HepG2 (cell line): ENCODE measurements around the gene FAM50A. TPM values are rescaled to one million over a fixed set of nuclear protein-coding genes. Genes with fewer than 3 reads are reported as not detected.

Experiments
- ATAC-seq: fragments of 200-7000 bp; cut with Tn5 transposase; 3 replicates; pipeline ENCODE4 v1.9.1; 2020; ENCODE audit warnings: mild to moderate bottlenecking, moderate library complexity
- BruUV-seq: library from RNA; stranded (reverse); fragments of 400-500 nt; replicated peaks from 2 replicates; lab custom pipeline; 2021; lab: Mats Ljungman, UMichigan
- CTCF ChIA-PET: fragments of 300-600 bp; formaldehyde crosslinking; extraction: SDS; loops from one replicate; lab custom pipeline; 2021; ENCODE audit warnings: low total read pairs, inconsistent platforms, low intra/inter-chr PET ratio; lab: Yijun Ruan, JAX
- POLR2A ChIA-PET: fragments of 350-600 bp; sonication (Branson Sonifier 250); formaldehyde crosslinking; loops from one replicate; lab custom pipeline; 2020; ENCODE audit warnings: antibody characterized with exemption, inconsistent platforms; lab: Yijun Ruan, JAX
- DNase-seq: peaks from one replicate; pipeline ENCODE4 v3.0.0-alpha.2; 2015; ENCODE audit warnings: low spot score
- FAIRE-seq: peaks from 3 replicates; lab custom pipeline; 2011; peaks lifted over from hg19 to GRCh38; lab: Jason Lieb, UNC
- H2AFZ ChIP-seq: one replicate; pipeline ENCODE4 v1.6.1; 2011; ENCODE audit warnings: low read length, inconsistent platforms
- H3K27ac ChIP-seq: fragments of 300-600 bp; 3 replicates; pipeline ENCODE4 v1.8.0; 2011; ENCODE audit warnings: mixed run types, mild to moderate bottlenecking, mixed read lengths, low read length, inconsistent platforms; ENCODE audit not compliant: insufficient read depth; ENCODE audit errors: extremely low read length
- H3K27me3 ChIP-seq, 2 experiments: fragments of 200-600 bp in 1 of 2; 2 replicates in 1 of 2; 3 replicates in 1 of 2; pipeline versions ENCODE4 v1.6.0 to v1.8.0; 2011; ENCODE audit warnings: low read length in 2 of 2, mild to moderate bottlenecking in 2 of 2, moderate library complexity in 2 of 2, inconsistent platforms in 1 of 2; ENCODE audit not compliant: insufficient read depth in 2 of 2, control insufficient read depth in 1 of 2
- H3K36me3 ChIP-seq, 2 experiments: fragments of 200-600 bp in 1 of 2; replicated peaks in 1 of 2; 2 replicates in 1 of 2; 3 replicates in 1 of 2; pipeline versions ENCODE4 v1.5.1 to v1.8.0; 2011; ENCODE audit warnings: low read length in 2 of 2, inconsistent platforms in 1 of 2; ENCODE audit not compliant: insufficient read depth in 2 of 2, control insufficient read depth in 1 of 2
- H3K4me1 ChIP-seq: 2 replicates; pipeline ENCODE4 v1.5.1; 2012; ENCODE audit warnings: low read length, inconsistent platforms; ENCODE audit not compliant: insufficient read depth
- H3K4me2 ChIP-seq: 2 replicates; pipeline ENCODE4 v1.6.0; 2011; ENCODE audit warnings: low read depth, low read length, inconsistent platforms
- H3K4me3 ChIP-seq, 3 experiments: fragments of 200-600 bp in 1 of 3; sonication (generic), shearing (Covaris generic) in 1 of 3; replicated peaks in 1 of 3; 2 replicates each; pipeline ENCODE4 v1.5.1; 2011 to 2016; ENCODE audit warnings: low read length in 3 of 3, inconsistent platforms in 2 of 3, low read depth in 2 of 3, mild to moderate bottlenecking in 2 of 3, control low read depth in 1 of 3, mixed read lengths in 1 of 3; ENCODE audit not compliant: insufficient read depth in 1 of 3
- H3K79me2 ChIP-seq: one replicate; pipeline ENCODE4 v1.6.1; 2011; ENCODE audit warnings: low read length, inconsistent platforms; ENCODE audit not compliant: insufficient read depth
- H3K9ac ChIP-seq: 2 replicates; pipeline ENCODE4 v1.6.0; 2011; ENCODE audit warnings: mild to moderate bottlenecking, low read depth, low read length, inconsistent platforms; ENCODE audit not compliant: insufficient read depth
- H3K9me3 ChIP-seq: 2 replicates; pipeline ENCODE4 v1.5.1; 2012; ENCODE audit warnings: mild to moderate bottlenecking, low read length
- H4K20me1 ChIP-seq: 2 replicates; pipeline ENCODE4 v1.6.0; 2011; ENCODE audit warnings: inconsistent platforms, mild to moderate bottlenecking, low read length, moderate library complexity; ENCODE audit not compliant: insufficient read depth
- CEBPG ChIP-seq: IDR thresholded peaks from 2 replicates; pipeline ENCODE4 v1.6.1; 2016
- MEIS1 ChIP-seq: sonication (generic); formaldehyde crosslinking; IDR thresholded peaks from 2 replicates; pipeline ENCODE4 v1.9.0; 2021; ENCODE audit warnings: mild to moderate bottlenecking, missing genetic modification reagents, moderate library complexity, borderline replicate concordance
- POGZ ChIP-seq: sonication (generic); formaldehyde crosslinking; IDR thresholded peaks from 2 replicates; pipeline ENCODE4 v1.4.0; 2020; ENCODE audit warnings: mild to moderate bottlenecking, missing genetic modification reagents
- REL ChIP-seq: sonication (generic); formaldehyde crosslinking; conservative IDR thresholded peaks from 2 replicates; pipeline ENCODE4 v1.8.0; 2022; ENCODE audit warnings: mild to moderate bottlenecking, missing genetic modification reagents, moderate library complexity
- WIZ ChIP-seq: sonication (generic); formaldehyde crosslinking; IDR thresholded peaks from 2 replicates; pipeline ENCODE4 v1.5.1; 2020; ENCODE audit warnings: mild to moderate bottlenecking, missing genetic modification reagents
- ZBTB1 ChIP-seq: sonication (generic); formaldehyde crosslinking; IDR thresholded peaks from 2 replicates; pipeline ENCODE4 v1.4.0; 2020; ENCODE audit warnings: missing genetic modification reagents, borderline replicate concordance
- ZBTB38 ChIP-seq: sonication (generic); formaldehyde crosslinking; IDR thresholded peaks from 2 replicates; pipeline ENCODE4 v1.5.1; 2020; ENCODE audit warnings: mild to moderate bottlenecking, missing genetic modification reagents
- ZHX1 ChIP-seq: sonication (generic); formaldehyde crosslinking; IDR thresholded peaks from 2 replicates; pipeline ENCODE4 v1.8.1; 2022; ENCODE audit warnings: low read depth, mild to moderate bottlenecking, missing genetic modification reagents
- ZNF264 ChIP-seq: sonication (generic); formaldehyde crosslinking; IDR thresholded peaks from 2 replicates; pipeline ENCODE4 v1.4.0; 2020; ENCODE audit warnings: missing genetic modification reagents
- ZNF576 ChIP-seq: sonication (generic); formaldehyde crosslinking; IDR thresholded peaks from 2 replicates; pipeline ENCODE4 v1.4.0; 2020; ENCODE audit warnings: mild to moderate bottlenecking, missing genetic modification reagents
- ZNF609 ChIP-seq: sonication (generic); formaldehyde crosslinking; IDR thresholded peaks from 2 replicates; pipeline ENCODE4 v1.4.0; 2020; ENCODE audit warnings: mild to moderate bottlenecking, missing genetic modification reagents, borderline replicate concordance
- ZNF619 ChIP-seq: sonication (generic); formaldehyde crosslinking; IDR thresholded peaks from 2 replicates; pipeline ENCODE4 v1.4.0; 2020; ENCODE audit warnings: mild to moderate bottlenecking, missing genetic modification reagents
- ZNF672 ChIP-seq: sonication (generic); formaldehyde crosslinking; IDR thresholded peaks from 2 replicates; pipeline ENCODE4 v1.8.1; 2022; ENCODE audit warnings: missing genetic modification reagents
- ZNF720 ChIP-seq: sonication (generic); formaldehyde crosslinking; IDR thresholded peaks from 2 replicates; pipeline ENCODE4 v1.4.0; 2020; ENCODE audit warnings: missing genetic modification reagents
- ZNF781 ChIP-seq: sonication (generic); formaldehyde crosslinking; IDR thresholded peaks from 2 replicates; pipeline ENCODE4 v1.5.1; 2020; ENCODE audit warnings: borderline replicate concordance, mild to moderate bottlenecking, missing genetic modification reagents; ENCODE audit errors: not compliant biosample characterization
- ZNF788 ChIP-seq: sonication (generic); formaldehyde crosslinking; IDR thresholded peaks from 2 replicates; pipeline ENCODE4 v1.5.0; 2020; ENCODE audit warnings: mild to moderate bottlenecking, missing genetic modification reagents, borderline replicate concordance
- ZNF841 ChIP-seq: sonication (generic); formaldehyde crosslinking; IDR thresholded peaks from 2 replicates; pipeline ENCODE4 v1.8.1; 2023; ENCODE audit warnings: missing genetic modification reagents, borderline replicate concordance
- ZSCAN12 ChIP-seq: sonication (generic); formaldehyde crosslinking; IDR thresholded peaks from 2 replicates; pipeline ENCODE4 v1.9.0; 2021; ENCODE audit warnings: mild to moderate bottlenecking, missing genetic modification reagents
- WGBS: methylation state at CpG from one replicate; pipeline ENCODE4 v1.1.6; 2017; ENCODE audit warnings: low lambda C conversion rate; 5-methylcytosine and 5-hydroxymethylcytosine counted together
- in situ Hi-C: cut with HindIII; loops from 2 replicates; pipeline ENCODE4 v1.10.0; 2017; ENCODE audit warnings: low pct_unique_long_range_greater_than_20kb; ENCODE audit not compliant: extremely low pct_ligation_motif_present
- intact Hi-C: fragments of 100-400 bp; cut with micrococcal nuclease; formaldehyde crosslinking; loops from one replicate; pipeline ENCODE4 v1.10.0; 2022; ENCODE audit not compliant: unreplicated experiment
- polyA plus RNA-seq, 8 experiments: library from polyadenylated mRNA; depleted of rRNA in 3 of 8; stranded (reverse) in 7 of 8; unstranded in 1 of 8; fragments of >200 nt; fragmentation: Illumina TruSeq in 4 of 8; extraction: Trizol in 4 of 8; gene quantifications; 2 replicates each; pipeline versions ENCODE4 v1.2.1 to v1.2.3, GENCODE V29; 2011 to 2016; ENCODE audit warnings: low read depth in 4 of 8, missing spikeins in 1 of 8, mixed read lengths in 1 of 8; ENCODE audit not compliant: insufficient read depth in 1 of 8
- total RNA-seq, 5 experiments: library from RNA; depleted of rRNA; stranded (reverse); fragments of >200 nt; fragmentation: Illumina TruSeq; extraction: Trizol; gene quantifications; 2 replicates each; pipeline ENCODE4 v1.2.3, GENCODE V29; 2016; ENCODE audit warnings: low read depth in 1 of 5

The FAM50A gene
- total and polyA plus RNA-seq, 2 of the 13 experiments (the other 11 are each of a cell fraction or from before 2014, with no cell fraction given), result 30.7 to 40.7 TPM

- ChIA-PET POLR2A (no interaction called here), CTCF (no interaction called here)
- Histone ChIP-seq H3K9me3 (no peaks in the 10 kb centered on the region), H3K4me3 (no peak overlapping the region), H3K9ac (no peak overlapping the region), H3K27me3 (no peaks in the 10 kb centered on the region), H2AFZ (no peak overlapping the region), H3K27ac (no peak overlapping the region), H3K4me2 (no peak overlapping the region), H4K20me1 (no peaks in the 10 kb centered on the region), H3K4me1 (no peaks in the 10 kb centered on the region), H3K36me3 (no peaks in the 10 kb centered on the region), H3K79me2 (no peaks in the 10 kb centered on the region)
- TF ChIP-seq CEBPG (CRISPR knock-in tag) (no peak), ZNF788 (CRISPR knock-in tag) (no peak), ZBTB1 (CRISPR knock-in tag) (no peak), WIZ (CRISPR knock-in tag) (no peak), ZNF841 (CRISPR knock-in tag) (no peak), ZNF264 (no peak), ZNF720 (no peak), ZSCAN12 (CRISPR knock-in tag) (no peak), ZNF619 (no peak), ZNF781 (CRISPR knock-in tag) (no peak), ZNF576 (CRISPR knock-in tag) (no peak), ZBTB38 (CRISPR knock-in tag) (no peak), REL (CRISPR knock-in tag) (no peak), ZHX1 (CRISPR knock-in tag) (no peak), POGZ (CRISPR knock-in tag) (no peak), ZNF609 (CRISPR knock-in tag) (no peak), MEIS1 (CRISPR knock-in tag) (no peak), ZNF672 (no peak)
- DNase-seq, result no peak
- intact Hi-C loops (no loop called here), in situ Hi-C loops (no loop called here)
- WGBS, result 61% methylated on average over 6 of the region's 6 CpGs
- ATAC-seq, result no peak
- BruUV-seq, result no TSS peak
- no peak for FAIRE-seq
Measured at GRCh38 chrX:154495472-154495922, 51.6 kb downstream of the FAM50A start.
